GM18505 (cell line): ENCODE data around the gene AP3D1.

ENCODE experiments used
- ATAC-seq: cut with Tn5 transposase; IDR thresholded peaks from one replicate; pipeline ENCODE4 v1.9.1; 2021; ENCODE audit not compliant: unreplicated experiment
- POLR2A ChIP-seq: IDR thresholded peaks from 4 replicates; pipeline ENCODE4 v1.6.1; 2011; ENCODE audit warnings: borderline replicate concordance; ENCODE audit not compliant: insufficient read depth, insufficient read length; ENCODE audit errors: extremely low read depth

Gene AP3D1

DNA sequence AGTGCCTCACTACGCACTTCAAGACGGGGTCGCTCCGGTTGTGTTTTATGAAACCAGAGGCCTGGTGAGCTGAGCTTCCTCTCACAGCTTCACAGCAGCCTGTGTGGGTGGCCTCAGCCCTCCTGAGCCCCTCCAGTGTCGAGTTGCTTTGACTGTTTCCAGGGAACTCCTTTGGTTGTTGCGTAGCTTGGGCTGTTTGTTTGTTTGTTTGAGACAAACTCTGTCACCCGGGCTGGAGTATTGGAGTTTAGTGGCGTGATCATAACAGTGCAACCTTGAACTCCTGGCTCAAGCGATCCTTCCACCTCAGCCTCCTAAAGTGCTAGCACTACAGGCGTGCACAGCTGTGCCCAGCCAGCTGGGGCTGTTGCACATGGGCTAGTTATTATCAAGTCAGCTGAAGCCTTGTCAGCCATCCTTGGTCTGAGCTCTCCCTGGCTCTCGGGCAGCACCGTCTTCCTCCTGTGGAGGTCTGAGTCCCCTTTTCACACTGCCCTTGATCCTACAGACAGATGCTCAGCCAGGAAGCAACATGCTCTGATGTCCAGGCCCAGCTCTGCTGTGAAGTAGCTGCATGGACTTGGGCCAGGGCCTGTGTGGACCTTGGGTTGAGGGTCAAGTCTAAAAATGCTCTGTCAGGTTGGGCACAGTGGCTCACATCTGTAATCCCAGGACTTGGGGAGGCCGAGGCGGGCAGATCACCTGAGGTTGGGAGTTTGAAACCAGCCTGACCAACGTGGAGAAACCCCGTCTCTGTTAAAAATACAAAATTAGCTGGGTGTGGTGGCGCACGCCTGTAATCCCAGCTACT is 22.6 kb upstream of the AP3D1 start:
- no peak for ATAC-seq
- TF ChIP-seq POLR2A = no peak

DNA sequence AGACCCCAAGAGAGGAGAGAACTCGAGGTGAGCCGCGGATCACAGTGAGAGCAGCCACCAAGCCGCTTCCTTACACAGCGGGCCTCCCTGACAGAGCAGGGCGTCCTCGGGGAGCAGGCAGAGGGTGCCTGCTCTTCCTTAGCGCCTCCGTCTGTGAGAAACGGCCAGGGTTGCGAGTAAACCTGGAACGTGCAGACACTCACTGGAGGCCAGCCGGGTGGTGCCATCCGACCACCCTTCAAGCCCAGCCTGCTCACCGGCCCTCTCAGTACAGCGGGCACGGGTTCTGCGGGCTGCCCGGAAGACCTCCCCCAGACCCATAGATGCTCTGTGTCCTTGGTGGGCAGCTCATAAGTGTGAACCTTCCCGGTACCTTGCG is 22.0 kb upstream of the AP3D1 start:
- no peak for TF ChIP-seq POLR2A
- no peak for ATAC-seq

DNA sequence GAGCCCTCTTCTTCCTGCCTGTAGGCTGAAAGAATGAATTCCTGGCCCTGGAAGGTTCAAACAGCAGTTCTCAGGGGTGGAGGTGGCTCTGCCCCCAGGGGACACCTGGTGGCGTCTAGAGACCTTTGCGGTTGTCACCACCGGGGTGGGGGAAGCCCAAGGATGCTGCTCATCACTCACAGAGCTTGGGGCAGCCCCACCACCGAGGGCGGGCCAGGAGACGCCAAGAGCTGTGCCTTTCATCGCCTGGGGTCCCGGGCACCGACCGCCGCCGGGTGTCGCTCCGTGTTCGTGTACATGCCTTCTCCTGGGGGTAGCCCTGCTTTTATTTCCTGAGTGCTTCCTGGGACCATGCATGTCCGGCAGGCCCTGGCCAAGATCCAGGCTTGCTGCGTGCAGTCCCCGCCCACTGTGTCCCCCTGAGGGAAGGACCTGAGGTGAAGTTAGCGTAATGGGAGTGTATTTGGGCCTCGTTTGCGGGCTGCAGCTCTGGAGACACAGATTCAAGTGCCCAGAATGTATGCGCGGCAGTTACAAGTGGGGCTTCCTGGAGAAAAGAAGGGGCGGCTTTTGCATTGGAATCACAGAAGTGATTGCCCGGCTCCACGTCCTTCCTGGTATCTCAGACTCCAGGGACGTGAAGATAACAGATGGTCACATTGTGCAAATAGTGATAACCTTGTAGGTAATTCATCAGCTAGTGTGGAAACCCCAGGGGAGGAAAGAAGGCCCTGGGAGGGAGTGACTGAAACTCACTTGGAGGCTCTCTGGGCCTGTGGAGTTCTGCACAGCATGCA is 20.2 kb upstream of the AP3D1 start:
- peak; percentile 33 for TF ChIP-seq POLR2A
- ATAC-seq = peak; percentile 51

DNA sequence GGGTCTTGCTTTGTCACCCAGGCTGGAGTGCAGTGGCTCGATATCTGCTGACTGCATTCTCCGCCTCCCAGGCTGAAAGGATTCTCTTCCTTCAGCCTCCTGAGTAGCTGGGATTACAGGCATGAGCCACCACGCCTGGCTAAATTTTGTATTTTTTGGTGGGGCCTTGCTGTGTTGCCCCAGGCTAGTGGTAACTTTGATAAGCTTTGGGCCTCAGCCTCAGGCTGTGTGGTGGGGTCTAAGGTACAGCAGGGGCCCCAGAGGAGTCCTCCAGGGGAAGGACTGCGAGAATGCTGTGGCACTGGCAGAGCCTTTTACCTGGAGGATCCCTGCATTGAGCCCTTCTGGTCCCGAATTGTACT is 19.6 kb upstream of the AP3D1 start:
- no peak for TF ChIP-seq POLR2A
- peak; percentile 0 for ATAC-seq

DNA sequence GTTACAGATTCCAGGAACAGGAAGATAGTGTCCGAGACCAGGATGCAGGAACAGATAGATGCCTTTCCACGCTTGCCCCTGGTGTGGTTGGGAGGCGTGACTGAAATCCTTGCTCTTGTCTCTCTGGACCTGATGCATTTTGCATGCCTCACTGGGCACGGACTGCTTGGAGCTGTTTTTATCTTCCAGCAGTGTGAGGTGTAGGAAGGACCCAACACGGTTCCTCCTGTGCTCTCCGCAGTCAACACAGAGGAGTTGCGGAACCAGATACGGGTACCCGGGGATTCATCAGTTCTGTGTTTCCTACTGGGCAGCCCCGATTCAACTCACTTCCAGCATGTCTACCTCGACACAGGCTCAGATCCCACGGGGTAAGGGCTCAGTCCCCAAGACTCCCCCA is 18.9 kb upstream of the AP3D1 start:
- ATAC-seq = no peak

DNA sequence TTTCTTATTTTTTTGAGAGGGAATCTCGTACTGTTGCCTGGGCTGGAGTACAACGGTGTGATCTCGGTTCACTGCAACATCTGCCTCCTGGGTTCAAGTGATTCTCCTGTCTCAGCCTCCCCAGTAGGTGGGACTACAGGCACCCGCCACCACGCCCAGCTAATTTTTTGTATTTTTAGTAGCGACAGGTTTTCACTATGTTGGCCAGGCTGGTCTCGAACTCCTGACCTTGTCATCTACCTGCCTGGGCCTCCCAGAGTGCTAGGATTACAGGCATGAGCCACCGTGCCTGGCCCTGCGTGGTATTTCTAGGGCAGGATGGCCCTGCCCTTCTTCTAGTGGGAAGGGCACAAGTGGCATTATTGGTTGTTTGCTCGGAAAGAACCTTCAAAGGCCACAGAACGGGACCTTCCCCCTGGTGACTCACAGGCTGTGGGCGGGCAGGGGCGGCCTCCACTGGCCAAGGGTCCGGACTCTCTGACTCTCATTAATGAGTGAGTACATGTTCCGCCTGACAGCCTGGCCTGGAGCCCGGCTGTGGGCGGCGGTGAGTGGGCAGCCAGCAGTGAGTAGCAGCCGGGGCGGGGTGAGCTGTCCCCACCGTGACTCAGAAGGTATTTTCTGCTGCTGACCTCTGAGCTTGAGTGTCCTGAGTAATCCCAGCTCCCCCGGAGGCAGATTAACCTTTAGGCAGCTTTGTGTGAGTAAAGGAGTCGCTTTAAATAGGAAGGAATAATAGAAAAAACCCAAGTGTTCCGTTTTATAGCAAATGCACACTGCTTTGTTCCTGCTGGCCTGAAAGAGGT is 17.5 kb upstream of the AP3D1 start:
- TF ChIP-seq POLR2A = peak; percentile 45
- no peak for ATAC-seq

More for the DNA sequence above, 18.9 kb upstream of the AP3D1 start:
- TF ChIP-seq POLR2A = no peak

DNA sequence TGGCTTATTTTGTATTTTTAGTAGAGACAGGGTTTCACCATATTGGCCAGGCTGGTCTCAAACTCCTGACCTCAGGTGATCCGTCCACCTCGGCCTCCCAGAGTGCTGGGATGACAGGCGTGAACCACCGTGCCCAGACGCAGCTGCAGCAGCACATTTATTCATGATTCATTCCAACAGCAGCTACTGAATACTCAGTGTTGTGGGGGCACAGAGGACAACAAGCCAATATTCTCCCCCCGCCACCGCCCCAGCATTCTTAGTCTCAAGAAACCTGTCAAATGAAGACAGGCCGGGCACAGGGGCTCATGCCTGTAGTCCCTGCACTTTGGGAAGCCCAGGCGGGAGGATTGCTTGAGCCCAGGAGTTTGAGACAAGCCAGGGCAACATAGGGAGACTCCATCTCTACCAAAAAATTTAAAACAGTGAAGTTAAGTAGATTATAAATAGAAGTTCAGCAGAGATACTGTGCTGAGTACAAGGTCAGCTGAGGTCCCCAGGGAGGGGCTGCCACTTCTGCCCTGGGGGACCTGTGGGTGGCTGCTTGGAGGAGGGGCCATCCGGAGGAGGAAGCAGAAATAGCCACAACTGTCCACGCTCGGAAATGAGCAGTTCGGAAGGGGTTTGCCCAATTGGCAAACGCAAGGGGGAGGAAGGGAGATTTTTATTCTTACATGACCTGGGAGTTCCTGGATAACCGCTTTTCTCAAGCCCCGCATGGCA is 16.7 kb upstream of the AP3D1 start:
- no peak for ATAC-seq

DNA sequence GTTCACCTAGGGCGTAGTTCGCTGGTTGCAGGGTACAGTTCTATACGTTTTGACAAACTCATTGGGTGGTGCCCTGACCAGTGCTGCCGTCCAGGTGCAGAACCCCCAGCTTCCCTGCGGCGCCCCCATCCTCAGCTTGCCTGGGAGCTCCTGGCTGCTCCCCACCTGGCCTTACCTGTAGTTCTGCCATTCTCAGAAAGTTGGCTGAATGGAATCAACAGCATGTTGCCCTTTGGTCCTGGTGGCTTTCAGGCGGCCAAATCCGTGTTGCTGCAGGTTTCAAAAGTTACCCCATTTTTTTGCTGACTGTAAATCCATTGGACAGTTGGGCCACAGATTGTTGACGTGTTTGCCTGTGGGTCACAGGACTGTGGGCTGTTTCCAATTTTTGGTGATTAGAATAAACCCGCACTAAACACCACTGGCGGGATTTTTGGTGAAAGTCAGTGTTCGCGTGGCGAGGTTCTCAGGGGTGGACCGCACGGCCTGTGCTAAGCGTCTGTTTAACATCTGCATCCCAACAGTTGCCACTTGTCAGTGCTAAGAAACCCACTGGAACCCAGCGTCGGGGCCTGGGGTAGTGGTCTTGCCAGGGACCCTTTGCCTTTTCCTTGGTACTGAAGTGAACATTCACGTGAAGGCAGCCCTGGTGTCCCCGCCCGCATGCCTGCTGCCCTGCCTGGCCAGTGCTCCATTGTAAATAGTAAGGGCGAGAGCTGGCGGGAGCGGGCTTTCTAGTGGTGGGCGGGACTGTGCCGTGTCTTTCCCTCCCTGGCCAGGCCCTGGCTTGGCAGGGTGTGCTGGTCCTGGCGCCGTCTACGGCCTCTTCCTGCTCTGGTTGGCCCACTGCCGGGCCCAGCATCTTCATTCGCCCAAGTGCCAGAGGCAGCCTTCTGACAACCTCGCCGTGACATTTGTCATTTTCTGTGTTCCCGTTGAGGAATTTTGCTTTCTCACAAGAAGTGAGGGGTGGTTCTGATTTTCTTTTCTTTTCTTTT is 15.7 kb upstream of the AP3D1 start:
- peak; percentile 28 for TF ChIP-seq POLR2A
- ATAC-seq = no peak

More for the DNA sequence above, 16.7 kb upstream of the AP3D1 start:
- peak; percentile 46 for TF ChIP-seq POLR2A

DNA sequence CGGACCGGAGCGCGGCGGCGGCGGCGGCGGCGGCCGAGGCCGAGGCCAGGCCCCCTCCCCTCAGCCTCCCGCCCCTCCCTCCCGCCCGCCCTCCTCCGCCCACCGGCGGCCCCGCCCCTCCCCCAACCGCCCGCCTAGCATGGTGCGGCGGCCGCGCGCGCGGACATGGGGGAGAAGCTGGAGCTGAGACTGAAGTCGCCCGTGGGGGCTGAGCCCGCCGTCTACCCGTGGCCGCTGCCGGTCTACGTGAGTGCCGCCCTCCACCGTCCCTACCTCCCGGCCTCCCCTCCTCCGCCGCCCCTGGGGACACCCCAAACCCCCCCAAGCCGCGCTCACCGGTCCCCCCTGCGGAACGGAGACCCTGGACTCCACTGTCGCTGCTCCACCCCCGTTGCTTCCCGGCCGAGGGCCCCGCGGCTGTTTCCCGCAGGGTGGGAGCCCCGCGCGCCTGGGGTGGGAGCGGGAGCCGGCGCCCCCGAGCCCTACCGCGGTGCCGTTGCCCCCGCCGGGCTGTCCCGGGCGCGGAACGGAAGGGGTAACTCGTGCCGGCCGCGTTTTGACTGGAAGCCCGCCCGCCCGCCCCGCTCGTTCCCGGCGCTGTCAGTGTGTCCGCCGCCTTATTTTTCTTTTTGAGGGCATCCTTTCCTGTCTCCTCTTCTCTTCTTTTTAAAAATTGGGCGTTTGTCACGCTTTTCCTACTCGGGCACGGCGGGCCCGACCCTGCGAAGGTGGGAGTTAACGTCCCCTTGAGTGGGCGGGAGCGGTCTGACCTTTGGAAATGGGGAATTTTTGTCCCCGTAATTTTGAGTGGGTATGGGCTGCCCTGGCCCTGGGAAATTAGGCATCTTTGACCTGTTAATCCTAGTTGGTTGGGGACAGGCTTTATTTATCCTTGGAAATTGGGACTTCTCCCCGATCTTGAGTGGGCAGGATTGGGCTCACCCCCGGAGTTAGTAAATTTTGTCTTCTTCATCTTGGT is 12.9 kb upstream of the AP3D1 start:
- TF ChIP-seq POLR2A = no peak
- peak; percentile 29 for ATAC-seq

DNA sequence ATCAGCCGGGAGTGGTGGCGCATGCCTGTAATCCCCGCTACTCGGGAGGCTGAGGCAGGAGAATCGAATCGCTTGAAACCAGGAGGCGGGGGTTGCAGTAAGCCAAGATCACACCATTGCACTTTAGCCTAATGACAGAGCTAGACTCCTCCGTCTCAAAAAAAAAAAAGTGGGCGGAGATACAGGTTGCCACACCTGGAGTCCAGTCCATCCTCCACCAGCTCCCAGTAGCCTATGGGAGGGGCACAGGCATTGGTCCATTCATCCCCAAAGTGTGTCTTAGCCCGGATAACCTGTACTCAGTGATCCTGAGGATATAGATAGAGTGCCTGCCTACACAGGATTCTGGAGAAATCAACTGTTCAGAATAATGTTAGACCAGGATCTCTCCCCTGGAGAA is 9.0 kb upstream of the AP3D1 start:
- no peak for TF ChIP-seq POLR2A
- ATAC-seq = no peak

DNA sequence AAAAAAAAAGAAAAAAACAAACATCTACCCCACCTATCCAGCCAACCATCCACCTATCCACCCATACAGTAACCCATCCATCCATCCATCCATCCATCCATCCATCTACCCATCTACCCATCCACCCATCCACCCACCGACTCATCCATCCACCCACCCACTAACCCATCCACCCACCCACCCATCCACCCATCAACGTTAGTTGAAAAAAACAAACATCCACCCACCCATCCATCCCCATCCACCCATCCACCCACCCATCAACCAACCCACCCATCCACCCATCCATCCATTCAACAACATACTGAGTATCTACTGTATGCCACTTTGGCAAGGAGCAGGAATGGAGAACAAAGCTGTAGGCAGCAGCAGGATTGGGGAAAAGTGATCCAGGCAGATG is 6.1 kb upstream of the AP3D1 start:
- no peak for ATAC-seq
- no peak for TF ChIP-seq POLR2A
